HG03571 (cell line): Measurements from ENCODE around the gene GPC1.

ENCODE experiments used
- ATAC-seq: cut with Tn5 transposase; IDR thresholded peaks from one replicate; pipeline ENCODE4 v1.9.1; 2021; ENCODE audit not compliant: unreplicated experiment

GPC1 gene

DNA sequence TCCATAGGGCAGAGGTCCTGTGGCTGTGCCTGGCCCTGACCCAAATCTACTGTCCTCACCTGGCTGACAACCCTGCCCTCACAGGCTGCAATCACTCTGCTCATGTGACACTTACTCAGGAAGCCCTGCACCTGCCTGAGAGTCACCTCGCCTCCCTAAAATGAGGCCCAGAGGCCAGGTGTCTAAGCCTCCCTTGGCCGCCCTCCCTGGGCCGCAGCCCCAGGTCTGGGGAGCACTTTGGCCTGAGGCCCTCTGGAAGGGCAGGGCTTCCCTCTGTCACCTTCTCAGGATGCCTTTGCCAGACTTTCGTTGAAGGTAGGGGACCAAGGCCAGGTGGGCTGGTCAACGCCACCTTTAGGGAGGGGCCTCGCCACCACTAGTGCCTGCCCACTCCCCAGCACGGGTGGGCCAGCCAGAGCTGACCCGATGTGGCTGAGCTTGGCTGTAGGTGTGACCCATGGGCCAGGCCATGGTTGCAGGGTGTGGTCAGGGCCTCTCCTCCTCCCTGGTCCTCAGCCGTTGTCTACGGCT, 6.1 kb upstream of the GPC1 start:
- ATAC-seq: no peak

DNA sequence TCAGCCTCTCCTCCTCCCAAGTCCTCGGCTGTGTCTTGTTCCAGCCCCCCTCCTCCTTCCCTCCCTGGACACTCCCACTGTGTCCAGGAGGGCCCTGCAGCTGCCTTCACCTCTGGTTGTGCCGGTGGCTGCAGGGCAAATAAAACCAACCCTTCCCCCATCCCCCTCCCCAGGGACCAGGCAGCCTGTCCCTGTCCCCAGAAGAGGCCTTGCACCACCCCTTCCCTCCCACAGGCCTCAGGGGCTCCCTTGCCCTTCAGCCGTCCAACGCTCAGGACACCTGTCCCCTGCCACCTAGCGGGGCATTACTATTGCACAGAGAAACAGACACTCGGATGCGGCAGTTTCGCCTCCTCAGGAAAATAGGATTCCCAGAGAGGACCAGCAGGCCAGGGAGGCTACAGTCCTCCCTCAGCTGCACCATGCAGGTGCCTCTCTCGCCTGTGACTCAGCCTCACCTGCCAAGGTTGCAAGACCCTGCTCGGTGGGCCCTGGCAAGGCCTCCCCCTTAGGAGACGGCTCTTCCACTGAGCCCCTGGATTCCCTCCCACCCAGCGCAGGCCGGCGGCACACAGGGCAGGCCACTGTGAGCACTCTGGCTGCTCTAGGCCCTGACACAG, 5.5 kb upstream of the GPC1 start:
- ATAC-seq: no peak

DNA sequence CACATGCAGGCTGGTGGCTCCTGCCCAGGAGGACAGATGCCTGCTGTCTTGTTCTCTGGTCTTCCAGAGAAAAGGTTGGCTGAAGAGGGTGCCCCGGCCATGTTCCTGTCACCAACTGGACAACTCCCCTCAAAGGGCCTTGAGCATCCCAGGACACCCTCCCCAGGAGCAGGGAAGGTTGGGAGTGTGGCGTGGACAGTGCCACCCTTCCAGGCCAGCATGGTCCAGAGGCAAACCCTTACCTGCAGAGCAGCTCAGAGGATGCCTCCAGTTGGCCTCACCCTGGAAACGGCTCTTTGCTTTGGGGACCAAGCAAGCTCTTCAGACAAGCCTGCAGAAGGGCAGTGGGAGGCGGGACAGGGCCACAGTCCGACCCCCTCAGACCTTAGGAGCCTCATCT, 4.9 kb upstream of the GPC1 start:
- ATAC-seq: no peak

DNA sequence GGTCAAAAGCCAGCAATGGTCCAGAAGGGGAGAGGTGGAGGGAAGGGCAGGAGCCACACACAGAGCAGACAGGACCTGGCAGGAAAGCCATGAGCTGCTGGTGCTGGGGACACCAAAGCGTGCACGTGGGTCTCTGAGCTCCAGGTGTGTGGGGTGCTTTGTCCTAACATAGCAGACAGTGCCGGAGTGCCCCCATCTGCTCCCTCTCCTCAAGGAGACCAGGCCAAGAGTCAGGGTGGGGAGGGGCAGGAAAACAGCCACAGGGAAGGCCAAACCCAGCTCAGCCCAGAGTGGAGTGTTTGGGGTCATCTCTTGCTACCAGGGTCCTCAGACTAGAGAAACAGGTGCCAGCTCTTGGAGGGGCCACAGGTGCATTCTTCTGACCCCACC, 4.2 kb upstream of the GPC1 start:
- ATAC-seq: no peak

DNA sequence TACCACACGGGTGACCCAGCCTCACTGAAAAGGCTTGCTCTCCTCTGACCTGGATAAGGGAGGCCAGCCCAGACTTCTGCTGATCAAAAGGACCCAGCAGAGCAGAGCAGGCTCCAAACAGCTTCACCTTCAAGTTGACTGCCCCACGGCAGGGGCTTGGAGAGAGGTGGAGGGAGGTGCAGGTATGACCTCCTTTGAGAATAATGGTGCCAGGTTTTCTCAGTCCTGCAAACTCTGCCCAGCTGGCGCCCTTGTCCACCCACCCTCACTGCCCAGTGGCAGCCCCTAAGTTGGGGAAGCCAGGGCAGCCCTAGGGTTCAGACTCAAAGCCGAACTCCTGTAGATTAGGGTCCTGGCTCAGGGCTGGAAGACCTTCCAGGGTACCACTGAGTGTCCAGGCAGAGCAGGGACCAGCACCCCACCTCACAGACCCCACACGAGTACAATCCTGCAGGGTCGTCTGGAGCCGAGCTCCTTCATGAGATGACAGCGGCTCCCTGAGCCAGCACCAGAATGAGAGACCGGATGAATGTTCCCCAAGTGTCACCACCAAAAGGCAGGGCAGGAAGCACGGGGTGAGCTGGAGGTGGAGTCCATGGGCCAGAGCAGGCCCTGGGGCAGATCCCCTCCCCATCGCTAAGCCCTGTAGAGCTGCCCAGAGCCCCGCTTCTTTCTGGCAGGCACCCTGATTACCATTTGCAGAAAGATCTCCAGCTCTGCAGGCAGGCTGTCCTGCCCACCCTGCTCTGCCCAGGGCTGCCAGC, 3.6 kb upstream of the GPC1 start:
- no peak for ATAC-seq

DNA sequence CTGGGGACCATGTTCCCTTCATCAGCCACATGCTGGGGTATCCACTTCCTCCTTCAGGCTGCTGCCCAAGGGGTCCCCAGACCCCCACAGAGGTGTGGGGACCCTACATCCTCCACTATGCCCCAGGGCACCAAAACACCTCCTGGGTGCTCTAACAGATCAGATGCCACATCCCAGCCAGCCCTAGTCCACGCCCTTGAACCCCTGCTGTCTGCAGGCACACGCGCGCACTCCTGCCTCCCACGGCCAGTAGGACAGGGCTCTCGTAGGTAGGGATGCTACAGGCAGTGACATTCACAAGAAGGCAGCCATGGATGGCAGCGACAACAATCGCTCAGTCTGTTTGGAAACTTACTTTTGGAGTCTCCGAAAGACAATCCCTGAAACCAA, 3.0 kb upstream of the GPC1 start:
- no peak for ATAC-seq

DNA sequence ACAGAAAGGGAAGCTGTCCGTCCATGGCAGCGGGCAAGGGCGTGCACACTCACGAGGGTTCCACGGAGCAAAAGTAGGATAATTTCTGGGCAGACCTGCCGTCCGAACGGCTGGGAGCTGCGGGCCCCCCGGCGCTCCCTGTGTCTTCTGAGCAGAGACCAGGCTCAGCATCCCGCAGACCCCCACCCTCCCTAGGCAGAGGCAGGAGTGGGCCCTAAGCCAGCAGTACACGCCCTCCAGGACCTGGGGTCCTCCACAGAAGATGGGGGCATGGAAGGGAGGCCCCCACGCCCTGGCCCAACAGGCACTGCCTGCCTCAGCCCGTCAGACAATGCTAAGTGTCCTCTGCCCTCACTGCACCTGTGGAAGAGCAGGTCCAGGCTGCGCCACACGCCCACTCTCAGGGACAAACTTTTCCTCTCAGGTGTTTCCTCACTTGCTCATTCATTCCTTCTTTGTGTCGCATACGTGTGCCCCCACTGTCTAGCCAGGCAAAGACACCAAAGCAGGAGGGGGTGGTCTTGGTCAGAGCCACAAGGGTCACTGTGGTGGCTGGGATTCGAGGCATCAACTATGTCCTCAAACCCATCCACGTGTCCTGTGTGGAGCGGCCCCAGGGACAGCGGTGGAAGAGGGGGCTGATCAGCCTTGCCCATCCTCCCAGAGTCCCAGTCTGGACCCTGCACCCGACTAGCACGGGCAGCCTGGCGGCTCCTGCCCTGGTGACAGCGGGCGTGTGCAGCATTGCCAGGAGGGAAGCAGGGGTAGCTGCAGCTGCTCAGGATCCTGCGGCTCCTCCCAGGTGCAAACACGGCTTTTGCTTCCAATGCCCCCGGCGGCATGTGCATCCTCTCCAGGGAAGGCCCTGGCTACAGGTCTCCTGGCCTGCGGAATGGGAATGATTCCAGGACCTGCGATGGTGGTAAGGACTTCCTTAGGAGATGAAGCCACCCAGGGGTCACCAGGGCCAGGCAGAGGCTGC, 2.4 kb upstream of the GPC1 start:
- no peak for ATAC-seq

DNA sequence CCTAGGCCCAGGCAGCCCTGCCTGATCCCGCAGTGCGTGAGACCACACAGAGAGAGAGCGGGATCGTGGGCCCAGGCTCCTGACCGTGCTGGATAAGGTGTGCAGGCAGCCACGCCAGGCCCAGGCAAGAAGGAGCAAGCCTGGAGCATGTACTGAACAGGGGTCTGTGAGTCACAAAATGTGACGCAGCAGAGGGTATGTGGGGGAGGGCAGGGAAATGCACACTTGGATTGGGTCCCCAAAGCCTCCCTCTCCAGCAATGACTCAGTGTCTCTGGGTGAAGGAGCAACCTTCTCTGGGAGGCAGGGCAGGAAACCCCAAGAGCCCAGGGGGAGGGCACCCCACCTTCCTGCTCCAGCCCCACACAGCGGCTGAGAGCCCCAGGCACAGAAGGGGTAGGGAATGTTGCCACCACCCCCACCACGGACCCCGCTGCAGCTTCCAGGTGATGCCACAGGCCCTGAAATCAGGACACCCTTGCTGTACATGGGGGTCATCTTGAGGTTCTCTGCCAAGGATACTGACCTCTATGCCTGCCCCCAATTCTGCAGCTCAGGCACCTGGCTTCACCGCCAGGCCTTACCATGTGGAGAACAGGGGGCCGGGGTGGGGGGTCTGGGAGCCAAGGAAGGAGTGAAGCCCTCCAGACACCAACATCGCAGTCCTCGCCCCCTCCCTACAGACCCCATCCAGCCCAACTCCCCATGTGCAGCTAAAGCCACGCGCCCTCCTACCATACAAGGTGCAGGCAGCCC, 1.3 kb upstream of the GPC1 start:
- no peak for ATAC-seq

DNA sequence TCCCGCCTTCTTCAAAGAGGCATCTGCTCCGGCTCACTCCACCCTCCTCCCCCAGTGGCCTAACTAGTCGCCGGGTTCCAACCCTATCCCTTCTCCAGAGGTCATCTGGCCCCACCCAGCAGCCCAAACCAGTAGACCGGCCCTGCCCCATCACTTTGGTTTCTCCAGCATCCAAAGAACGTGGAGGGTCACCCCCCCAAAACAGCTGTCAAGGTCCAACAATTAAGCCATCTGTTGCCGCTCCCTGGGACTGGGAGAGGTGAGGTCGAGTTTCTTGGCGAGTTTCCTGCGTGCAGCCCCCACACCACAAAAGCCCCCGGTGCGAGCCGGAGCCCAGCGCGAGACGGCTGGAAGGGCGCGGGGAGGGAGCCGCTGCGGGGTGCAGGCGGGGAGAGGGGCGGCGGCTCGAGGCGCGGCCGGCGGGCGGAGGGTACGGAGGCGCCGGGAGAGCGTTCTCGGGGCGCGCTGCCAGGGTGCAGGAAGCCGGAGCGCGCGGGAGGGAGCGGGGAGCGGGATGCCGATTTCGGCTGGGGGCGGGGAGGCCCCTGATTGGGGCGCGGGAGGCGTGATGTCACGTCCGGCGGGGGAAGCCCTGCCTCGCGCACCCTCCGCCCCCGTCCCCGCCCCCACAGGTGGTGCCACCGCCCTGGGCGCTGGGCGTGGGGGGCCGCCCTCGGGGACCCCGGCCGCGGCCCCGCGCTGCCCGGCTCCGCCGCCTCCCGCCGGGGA, 571 bp upstream of the GPC1 start:
- peak; percentile 72 for ATAC-seq

DNA sequence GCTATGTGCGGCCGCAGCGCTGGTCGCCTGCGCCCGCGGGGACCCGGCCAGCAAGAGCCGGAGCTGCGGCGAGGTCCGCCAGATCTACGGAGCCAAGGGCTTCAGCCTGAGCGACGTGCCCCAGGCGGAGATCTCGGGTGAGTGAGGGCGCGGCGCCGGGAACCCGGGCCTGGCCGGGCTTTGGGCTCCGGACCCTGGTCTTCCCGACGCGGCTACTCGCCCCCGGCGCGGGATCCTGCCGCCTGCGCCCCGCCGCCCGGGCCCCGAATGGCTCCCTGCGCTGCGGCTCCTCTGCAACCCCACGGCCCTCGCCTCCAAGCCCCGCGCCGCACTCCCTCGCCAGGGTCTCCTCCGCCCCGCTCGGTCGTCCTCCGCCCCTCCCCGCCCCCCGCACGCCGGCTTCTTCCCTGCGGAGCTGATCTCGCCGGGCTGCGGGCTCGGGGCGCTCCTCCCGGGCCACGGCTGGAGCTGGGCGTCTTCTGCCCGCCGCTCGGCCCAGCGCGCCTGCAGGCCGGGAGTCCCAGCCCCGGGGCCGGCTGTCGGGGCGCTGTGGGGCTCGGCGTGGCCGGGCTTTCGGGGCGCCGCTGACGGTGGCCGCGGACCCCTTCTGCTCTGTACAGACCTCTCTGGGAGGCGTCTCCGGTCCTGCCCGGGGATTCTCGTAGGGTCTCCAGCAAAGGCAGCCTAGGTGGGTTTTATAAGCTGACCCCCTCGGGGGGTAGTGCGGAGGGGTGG, 652 bp downstream of the GPC1 start:
- ATAC-seq: peak; percentile 10

DNA sequence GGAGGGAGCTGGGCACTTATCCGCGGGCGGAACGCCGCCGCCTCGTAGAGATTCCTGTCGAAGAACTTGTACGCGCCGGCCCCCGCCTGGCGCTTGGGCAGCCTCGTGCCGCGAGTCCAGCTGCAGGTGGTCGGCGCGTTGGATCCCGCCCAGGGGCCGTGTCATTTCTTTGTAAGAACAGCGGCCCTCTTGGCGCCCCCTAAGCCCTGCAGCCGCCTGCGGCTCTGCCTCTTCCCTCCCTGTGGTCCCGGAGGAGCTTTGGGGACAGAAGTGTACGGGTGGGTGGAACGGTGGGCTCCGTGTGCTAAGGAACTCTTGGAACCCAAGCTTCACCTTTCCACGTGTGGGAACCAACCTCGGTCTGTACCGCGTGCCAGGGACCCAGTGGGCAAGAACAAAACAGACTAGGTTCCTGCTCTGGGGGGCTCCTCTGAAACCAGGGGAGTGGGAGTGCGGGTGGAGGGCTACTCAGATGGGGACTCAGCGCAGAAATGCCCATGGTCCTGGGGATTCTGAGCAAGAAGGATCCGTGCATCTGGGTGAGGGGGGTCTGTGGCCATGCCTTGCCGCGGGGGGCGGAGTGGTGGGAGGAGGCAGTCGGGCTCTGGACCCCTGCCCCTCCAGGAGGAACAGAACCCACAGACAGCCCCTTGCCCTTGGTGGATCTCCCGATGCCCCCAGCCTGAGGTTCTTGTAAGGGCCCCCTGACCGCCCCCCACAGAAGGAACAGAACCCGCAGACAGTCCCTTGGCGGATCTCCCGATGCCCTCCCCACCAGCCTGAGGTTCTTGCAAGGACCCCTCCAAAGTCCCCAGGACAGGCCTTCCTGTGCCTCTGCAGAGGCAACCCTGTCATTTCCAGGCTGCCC, 1.5 kb downstream of the GPC1 start:
- ATAC-seq: no peak

DNA sequence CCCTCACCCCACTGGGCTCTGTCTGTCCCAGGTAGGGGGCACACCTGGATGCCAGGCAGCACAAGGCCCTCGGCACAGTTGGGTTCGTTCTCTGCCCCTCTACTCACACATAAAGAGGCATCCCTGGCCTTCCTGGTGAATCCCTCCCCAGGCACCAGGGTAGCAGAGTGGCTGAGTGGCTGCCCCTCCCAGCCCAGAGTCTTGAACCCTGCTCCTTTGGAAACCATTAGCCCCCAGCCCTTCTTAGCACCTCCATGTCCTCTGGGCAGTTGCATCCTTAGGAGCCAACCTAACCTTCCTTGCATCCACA, 2.0 kb downstream of the GPC1 start:
- ATAC-seq: no peak

DNA sequence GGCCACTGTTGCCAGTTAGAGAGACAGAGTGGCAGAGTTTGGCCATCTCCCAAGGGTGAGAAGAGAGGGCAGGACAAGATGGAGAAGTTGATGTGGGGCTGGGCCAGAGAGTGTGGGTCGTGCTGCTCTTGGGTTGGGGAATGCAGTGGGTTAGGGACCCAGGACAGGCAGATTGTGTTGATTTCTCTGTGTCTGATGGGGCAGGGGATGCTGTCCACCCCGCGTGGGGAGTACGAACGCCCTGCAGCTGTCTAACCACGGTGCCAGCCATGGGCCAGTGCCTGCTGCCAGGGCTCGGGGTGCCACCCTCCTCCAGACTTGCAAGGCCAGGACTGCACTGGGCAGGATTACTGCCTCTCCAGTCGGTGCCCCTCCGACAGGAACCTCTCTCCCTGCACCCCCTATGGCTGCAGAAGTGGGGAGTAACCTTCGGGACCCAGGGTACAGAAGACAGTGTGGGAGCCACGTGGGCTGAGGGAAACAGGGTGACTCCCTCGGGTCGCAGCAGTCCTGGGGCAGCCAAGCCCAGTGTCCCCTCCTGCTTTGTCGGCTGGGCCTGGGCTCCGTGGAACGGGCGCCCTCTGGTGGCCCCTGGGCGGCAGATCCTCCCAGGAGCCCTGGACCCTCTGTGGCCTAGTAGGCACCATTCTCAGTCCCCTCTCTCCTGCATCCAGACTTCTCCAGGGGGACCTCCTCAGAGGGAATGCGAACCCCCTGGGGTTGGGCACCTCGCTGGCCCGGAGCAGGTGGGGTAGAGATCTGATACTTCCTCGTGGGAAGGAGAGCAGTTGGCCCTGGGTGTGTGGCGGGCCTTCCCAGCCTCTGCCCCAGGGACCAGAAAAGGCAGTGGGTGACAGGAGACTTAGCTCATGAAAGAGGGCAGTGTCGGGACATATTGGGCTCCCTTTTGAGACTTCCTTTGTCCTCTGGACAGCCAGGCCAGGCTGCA, 2.7 kb downstream of the GPC1 start:
- ATAC-seq: no peak

DNA sequence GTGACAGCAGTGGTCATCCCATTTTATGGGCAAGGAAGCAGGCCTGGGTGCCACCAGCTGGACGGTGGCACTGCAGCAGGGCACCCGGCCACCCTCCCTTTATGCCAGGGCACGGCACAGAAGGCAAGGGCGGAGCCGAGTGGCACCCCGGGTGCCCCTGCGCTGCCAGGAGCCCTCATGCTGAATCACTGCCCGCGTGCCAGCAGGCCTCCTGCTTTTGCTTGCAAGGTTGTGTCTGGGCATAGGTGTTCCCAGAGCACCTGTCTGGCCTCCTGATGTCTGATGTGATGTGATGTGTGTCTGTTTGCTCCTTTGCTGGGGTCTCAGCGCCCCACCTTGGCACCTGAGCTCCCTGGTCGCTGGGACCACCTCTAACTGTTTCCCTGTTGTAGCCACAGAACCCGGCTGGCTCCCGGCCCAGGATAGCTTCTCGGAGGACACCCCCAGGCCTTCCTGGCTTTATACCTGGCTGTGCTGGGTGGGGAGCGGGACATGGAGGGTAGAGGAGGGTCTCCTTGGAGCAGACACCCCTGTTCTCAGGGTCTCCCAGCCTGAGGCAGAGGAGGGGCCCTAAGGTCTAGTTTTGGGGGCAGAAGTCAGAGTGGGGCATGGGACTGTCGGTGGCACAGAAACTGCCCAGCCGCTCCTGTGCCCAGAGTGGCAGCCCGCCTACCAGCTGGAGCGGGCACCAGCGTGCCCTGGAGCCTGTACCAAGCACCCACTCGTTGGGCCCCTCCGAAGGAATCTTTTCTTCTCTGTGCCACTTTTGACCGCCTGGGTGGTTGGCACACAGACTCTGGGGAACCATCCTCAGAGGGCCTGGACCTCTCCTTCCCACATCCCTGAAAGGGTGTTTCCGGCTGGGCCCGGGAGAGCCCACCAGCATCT, 3.6 kb downstream of the GPC1 start:
- ATAC-seq: no peak

DNA sequence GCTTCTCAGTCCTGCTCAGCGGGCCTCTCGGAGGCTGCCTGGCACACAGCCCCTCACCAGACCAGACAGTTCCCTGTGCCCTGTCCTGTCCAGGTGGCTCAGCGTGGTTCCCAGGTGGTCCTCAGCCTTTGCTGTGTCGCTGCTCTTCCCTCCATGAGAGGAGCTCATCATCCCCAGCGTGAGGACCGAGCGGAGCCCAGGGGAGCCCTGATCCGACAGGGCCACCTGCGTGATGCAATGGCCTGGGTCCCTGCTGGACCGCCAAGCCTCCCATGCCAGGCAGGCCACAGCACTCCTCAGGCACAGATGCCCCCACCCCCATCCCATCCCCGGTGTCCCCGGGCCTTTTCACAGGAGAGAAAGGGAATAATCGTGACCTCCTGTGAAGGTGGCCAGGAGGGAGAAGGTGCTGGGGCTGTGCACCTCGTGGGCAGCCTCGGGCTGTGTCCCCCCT, 4.3 kb downstream of the GPC1 start:
- no peak for ATAC-seq

DNA sequence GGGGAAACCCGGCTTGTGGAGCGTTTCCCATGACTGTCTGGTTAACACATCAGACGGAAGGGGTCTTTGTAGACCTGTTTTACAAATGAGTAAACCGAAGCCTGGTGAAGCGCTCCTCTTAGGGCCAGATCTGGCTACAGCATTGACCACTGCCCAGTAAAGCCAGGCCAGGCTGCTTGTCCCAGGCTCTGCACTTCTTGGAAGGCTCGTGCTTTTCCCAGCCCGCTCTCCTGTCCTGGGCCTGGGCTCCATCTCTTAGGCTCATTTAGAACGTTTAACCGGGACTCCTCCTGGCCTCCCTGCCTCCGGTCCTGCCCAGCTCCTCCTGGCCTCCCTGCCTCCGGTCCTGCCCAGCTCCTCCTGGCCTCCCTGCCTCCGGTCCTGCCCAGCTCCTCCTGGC, 4.8 kb downstream of the GPC1 start:
- ATAC-seq: no peak
